Tibial artery (tissue), 4 donors: Measurements from ENCODE around the gene BMP8B.

Source experiments
- DNase-seq, 2 donors: peaks; one replicate each; pipeline ENCODE4 v3.0.0-alpha.2; 2019
- H3K27ac ChIP-seq, 2 donors: fragments of 200-600 bp; sonication (generic) in 1 of 2; 1 replicate in 1 of 2; 2 replicates in 1 of 2; pipeline ENCODE4 v1.5.1; 2018 to 2019; ENCODE audit warnings: mild to moderate bottlenecking in 1 of 2
- H3K27me3 ChIP-seq, 2 donors: fragments of 200-600 bp; sonication (generic) in 1 of 2; one replicate each; pipeline versions ENCODE4 v1.5.1 to v1.6.0; 2016 to 2019
- H3K36me3 ChIP-seq, 3 donors: fragments of 200-600 bp; sonication (generic) in 2 of 3; one replicate each; pipeline ENCODE4 v1.5.1; 2016 to 2019; ENCODE audit warnings: mild to moderate bottlenecking in 2 of 3
- H3K4me1 ChIP-seq, 4 donors: fragments of 200-600 bp; sonication (generic) in 2 of 4; 1 replicate in 3 of 4; 2 replicates in 1 of 4; pipeline ENCODE4 v1.5.1; 2016 to 2019
- H3K4me3 ChIP-seq, 2 donors: fragments of 200-600 bp; sonication (generic) in 1 of 2; 1 replicate in 1 of 2; 2 replicates in 1 of 2; pipeline ENCODE4 v1.5.1; 2018 to 2019; ENCODE audit warnings: mild to moderate bottlenecking in 2 of 2
- H3K9me3 ChIP-seq, 3 donors: fragments of 200-600 bp; sonication (generic) in 1 of 3; one replicate each; pipeline ENCODE4 v1.5.1; 2016 to 2019
- CTCF ChIP-seq, 2 experiments: fragments of 200-600 bp in 1 of 2; fragments of 450-650 bp in 1 of 2; IDR thresholded peaks; one replicate each; pipeline ENCODE4 v1.5.1; 2017 to 2019; ENCODE audit warnings: antibody characterized with exemption in 2 of 2, mild to moderate bottlenecking in 1 of 2, moderate library complexity in 1 of 2
- intact Hi-C: fragments of 100-400 bp; cut with DNase I; formaldehyde crosslinking; loops from one replicate; pipeline ENCODE4 v1.15.0; 2023; ENCODE audit warnings: low total_unique reads

The BMP8B gene

GRCh38 chr1:39762550-39763540 is 25.8 kb downstream of the BMP8B start:
- no peak for TF ChIP-seq CTCF (IDR thresholded peaks at IDR 0.05)
- Histone ChIP-seq H3K4me3 (no peak overlapping the region), H3K36me3 (peaks cover 10 to 52% (median 28%) of the 10 kb centered on the region in 3 donors), H3K27ac (no peak overlapping the region), H3K27me3 (no peaks in the 10 kb centered on the region), H3K9me3 (no peaks in the 10 kb centered on the region), H3K4me1 (no peaks in the 10 kb centered on the region)
- intact Hi-C loops = no loop called here
- DNase-seq = no peak

- intact Hi-C loops = no loop called here
- Histone ChIP-seq H3K9me3 (no peaks in the 10 kb centered on the region), H3K4me1 (no peaks in the 10 kb centered on the region), H3K4me3 (no peak overlapping the region), H3K36me3 (peaks cover 10 to 63% (median 39%) of the 10 kb centered on the region in 3 donors), H3K27ac (no peak overlapping the region), H3K27me3 (no peaks in the 10 kb centered on the region)
- TF ChIP-seq CTCF (IDR thresholded peaks at IDR 0.05) = no peak
- DNase-seq = no peak
Observed at GRCh38 chr1:39761557-39762260, 27.0 kb downstream of the BMP8B start.

GRCh38 chr1:39761016-39761415 is 27.6 kb downstream of the BMP8B start:
- Histone ChIP-seq H3K27me3 (no peaks in the 10 kb centered on the region), H3K27ac (no peak overlapping the region), H3K4me3 (no peak overlapping the region), H3K36me3 (peaks cover 12 to 70% (median 43%) of the 10 kb centered on the region in 3 donors), H3K9me3 (no peaks in the 10 kb centered on the region), H3K4me1 (no peaks in the 10 kb centered on the region)
- DNase-seq = no peak
- no peak for TF ChIP-seq CTCF (IDR thresholded peaks at IDR 0.05)
- intact Hi-C loops = no loop called here

- Histone ChIP-seq H3K4me3 (no peak overlapping the region), H3K36me3 (peaks cover 18 to 77% (median 46%) of the 10 kb centered on the region in 3 donors), H3K9me3 (no peaks in the 10 kb centered on the region), H3K4me1 (no peaks in the 10 kb centered on the region), H3K27me3 (no peaks in the 10 kb centered on the region), H3K27ac (no peak overlapping the region)
- intact Hi-C loops = no loop called here
- no peak for TF ChIP-seq CTCF (IDR thresholded peaks at IDR 0.05)
- DNase-seq = no peak
Observed at GRCh38 chr1:39760074-39761008, 28.3 kb downstream of the BMP8B start.

GRCh38 chr1:39759436-39759726 is 29.3 kb downstream of the BMP8B start:
- no peaks in the 10 kb centered on the region for H3K27me3 ChIP-seq
- intact Hi-C loops = no loop called here
- peaks cover 27 to 86% (median 52%) of the 10 kb centered on the region in 3 donors for H3K36me3 ChIP-seq
- no peak overlapping the region for H3K27ac ChIP-seq
- no peak overlapping the region for H3K4me3 ChIP-seq
- H3K9me3 ChIP-seq = no peaks in the 10 kb centered on the region
- no peaks in the 10 kb centered on the region for H3K4me1 ChIP-seq
- TF ChIP-seq CTCF (IDR thresholded peaks at IDR 0.05) = no peak
- no peak for DNase-seq
